Measurements from ENCODE around the gene ABHD6.
"Not testable (repeated sequence)": the region's sequence is repeated elsewhere in the genome, so short reads cannot be mapped to it uniquely, and the experiment has no call there.

The ABHD6 gene

DNA sequence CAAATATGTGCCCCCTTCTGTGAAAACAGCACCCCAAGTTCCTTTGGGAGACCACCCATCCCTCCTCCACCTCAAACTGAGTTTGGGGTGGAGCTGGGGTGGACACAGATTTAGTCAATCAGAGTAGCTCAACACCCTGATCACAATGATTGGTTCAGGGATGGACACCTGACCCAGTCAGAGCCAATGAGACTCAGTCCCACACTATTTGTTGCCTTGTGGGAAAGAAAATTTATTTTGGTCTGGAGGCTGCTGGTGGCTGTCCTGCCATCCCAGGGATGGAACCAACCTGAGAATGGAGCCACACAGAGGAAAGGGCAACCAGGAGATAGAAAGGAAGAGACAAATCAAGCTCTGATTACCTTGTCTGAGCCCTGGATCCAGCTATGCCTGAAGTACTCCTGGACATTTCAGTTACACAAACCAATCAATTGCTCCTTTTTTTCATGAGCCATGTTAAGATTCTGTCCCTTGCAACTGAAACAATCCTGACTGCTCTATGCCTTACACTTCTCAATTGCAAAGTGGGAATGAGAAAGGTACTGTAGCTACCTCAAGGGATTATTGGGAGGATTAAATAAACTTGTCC lies 37.4 kb upstream of the ABHD6 start:
- no peak overlapping the region for H3K4me3 ChIP-seq (ENCODE audit: low read depth, low read length)
- CTCF ChIA-PET = interaction anchor here (0.7 to 5.2 kb wide), 10 partner anchors 8 to 106 kb away, joined by 3 to 30 read pairs (median 4); partner anchors contain the start of genes HTD2 and RPP14
- DNase-seq (ENCODE audit: low read depth, low spot score) = no peak
- TF ChIP-seq, protein P1, sequence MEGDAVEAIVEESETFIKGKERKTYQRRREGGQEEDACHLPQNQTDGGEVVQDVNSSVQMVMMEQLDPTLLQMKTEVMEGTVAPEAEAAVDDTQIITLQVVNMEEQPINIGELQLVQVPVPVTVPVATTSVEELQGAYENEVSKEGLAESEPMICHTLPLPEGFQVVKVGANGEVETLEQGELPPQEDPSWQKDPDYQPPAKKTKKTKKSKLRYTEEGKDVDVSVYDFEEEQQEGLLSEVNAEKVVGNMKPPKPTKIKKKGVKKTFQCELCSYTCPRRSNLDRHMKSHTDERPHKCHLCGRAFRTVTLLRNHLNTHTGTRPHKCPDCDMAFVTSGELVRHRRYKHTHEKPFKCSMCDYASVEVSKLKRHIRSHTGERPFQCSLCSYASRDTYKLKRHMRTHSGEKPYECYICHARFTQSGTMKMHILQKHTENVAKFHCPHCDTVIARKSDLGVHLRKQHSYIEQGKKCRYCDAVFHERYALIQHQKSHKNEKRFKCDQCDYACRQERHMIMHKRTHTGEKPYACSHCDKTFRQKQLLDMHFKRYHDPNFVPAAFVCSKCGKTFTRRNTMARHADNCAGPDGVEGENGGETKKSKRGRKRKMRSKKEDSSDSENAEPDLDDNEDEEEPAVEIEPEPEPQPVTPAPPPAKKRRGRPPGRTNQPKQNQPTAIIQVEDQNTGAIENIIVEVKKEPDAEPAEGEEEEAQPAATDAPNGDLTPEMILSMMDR (IDR thresholded peaks at IDR 0.05; ENCODE audit: insufficient read depth, low read length, missing control alignments) = no peak
- POLR2A ChIA-PET = no interaction called here

GRCh38 chr3:58200846-58201355 lies 36.7 kb upstream of the ABHD6 start:
- TF ChIP-seq, protein P1 (IDR thresholded peaks at IDR 0.05; ENCODE audit: insufficient read depth, low read length, missing control alignments) = no peak
- ChIA-PET POLR2A (no interaction called here), CTCF (interaction anchor here (0.7 to 5.2 kb wide), 9 partner anchors 9 to 106 kb away, joined by 3 to 30 read pairs (median 9); partner anchors contain the start of genes HTD2 and RPP14)
- no peak overlapping the region for H3K4me3 ChIP-seq (ENCODE audit: low read depth, low read length)
- no peak for DNase-seq (ENCODE audit: low read depth, low spot score)

DNA sequence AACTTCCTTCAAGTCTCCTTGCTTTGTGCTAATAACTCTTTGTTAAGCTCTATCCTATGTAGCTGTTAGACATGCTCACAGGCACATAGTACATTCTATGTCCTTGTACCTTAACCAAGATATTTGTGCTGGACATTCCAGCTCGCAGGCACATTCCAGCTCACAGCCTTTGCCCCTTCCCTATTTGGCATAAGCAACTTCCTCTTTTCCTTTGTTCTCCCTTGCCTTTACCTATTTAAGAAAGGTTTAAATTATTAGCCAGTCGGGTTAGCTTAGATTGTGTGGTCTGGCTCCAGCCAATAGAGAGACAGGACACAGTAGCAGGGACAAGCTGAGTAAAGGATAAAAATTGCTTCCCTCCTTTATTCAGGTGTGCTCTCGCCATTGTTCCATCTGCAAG lies 36.1 kb upstream of the ABHD6 start:
- POLR2A ChIA-PET; H3K4me3 ChIP-seq (ENCODE audit: low read depth, low read length); DNase-seq (ENCODE audit: low read depth, low spot score): not testable (repeated sequence)
- CTCF ChIA-PET = interaction anchor here (0.9 to 5.2 kb wide), 6 partner anchors 9 to 105 kb away, joined by 3 to 30 read pairs (median 12); partner anchors contain the start of genes HTD2 and RPP14

DNA sequence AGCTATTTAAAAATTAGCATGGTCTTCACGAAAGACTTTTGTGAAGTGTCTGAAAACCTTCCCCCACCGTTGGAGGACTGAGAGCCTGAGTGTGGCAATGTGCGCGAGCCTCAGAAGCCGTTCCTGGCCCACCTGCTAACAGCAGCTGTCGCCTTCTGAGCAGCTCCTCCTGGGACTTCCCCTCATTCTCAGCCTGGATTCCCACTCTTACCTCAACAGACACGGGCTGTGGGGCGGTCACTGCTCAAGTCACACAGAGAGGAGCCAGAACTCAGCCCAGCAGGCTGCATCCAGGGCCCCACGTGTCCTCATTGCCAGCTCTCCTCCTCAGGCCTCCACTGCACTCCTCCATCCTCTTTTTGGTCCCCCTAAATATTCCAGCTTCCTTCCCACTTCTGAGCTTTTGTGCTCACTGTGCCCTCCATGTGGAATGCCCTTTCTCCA lies 34.7 kb upstream of the ABHD6 start:
- ChIA-PET CTCF (interaction anchor here (0.6 to 5.2 kb wide), 10 partner anchors 10 to 103 kb away, joined by 3 to 30 read pairs (median 6); partner anchors contain the start of genes HTD2 and RPP14), POLR2A (interaction anchor here (0.7 kb wide), 1 partner anchor 96 kb away, joined by 3 read pairs; no protein-coding TSS in a partner anchor)
- no peak overlapping the region for H3K4me3 ChIP-seq (ENCODE audit: low read depth, low read length)
- TF ChIP-seq, protein P1 (IDR thresholded peaks at IDR 0.05; ENCODE audit: insufficient read depth, low read length, missing control alignments) = no peak
- no peak for DNase-seq (ENCODE audit: low read depth, low spot score)

DNA sequence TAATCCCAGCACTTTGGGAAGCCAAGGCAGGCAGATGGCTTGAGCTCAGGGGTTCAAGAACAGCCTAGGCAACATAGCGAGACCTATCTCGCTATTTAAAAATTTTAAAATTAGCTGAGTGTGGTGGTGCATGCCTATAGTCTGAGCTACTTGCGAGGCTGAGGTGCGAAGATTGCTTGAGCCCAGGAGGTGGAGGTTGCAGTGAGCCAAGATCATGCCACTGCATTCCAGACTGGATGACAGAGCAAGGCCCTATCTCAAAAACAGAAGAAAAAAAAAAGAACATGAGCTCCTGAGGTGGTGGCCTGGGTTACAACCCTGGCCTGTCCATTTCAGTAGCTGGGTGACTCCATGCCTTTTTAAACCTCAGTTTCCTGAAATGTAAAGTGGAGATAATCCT lies 34.1 kb upstream of the ABHD6 start:
- no peak overlapping the region for H3K4me3 ChIP-seq (ENCODE audit: low read depth, low read length)
- ChIA-PET CTCF (interaction anchor here (1.0 to 5.2 kb wide), 8 partner anchors 10 to 98 kb away, joined by 4 to 30 read pairs (median 6); no protein-coding TSS in a partner anchor), POLR2A (interaction anchor here (0.7 kb wide), 1 partner anchor 96 kb away, joined by 3 read pairs; no protein-coding TSS in a partner anchor)
- DNase-seq (ENCODE audit: low read depth, low spot score) = no peak
- TF ChIP-seq, protein P1 (IDR thresholded peaks at IDR 0.05; ENCODE audit: insufficient read depth, low read length, missing control alignments) = no peak

- H3K4me3 ChIP-seq (ENCODE audit: low read depth, low read length) = no peak overlapping the region
- no peak for DNase-seq (ENCODE audit: low read depth, low spot score)
- TF ChIP-seq, protein P1 (IDR thresholded peaks at IDR 0.05; ENCODE audit: insufficient read depth, low read length, missing control alignments) = no peak
- CTCF ChIA-PET = interaction anchor here (1.0 to 5.5 kb wide), 8 partner anchors 13 to 102 kb away, joined by 3 to 49 read pairs (median 6); partner anchors contain the start of genes HTD2 and RPP14
- POLR2A ChIA-PET = no interaction called here
Measured at GRCh38 chr3:58204720-58205119, 32.9 kb upstream of the ABHD6 start.

Data from AG04449 (cell line).